Activated T-helper 2 cell treated with anti-CD3 and anti-CD28 coated beads, Interferon-gamma antibody, Interleukin-2, Interleukin-4, amounts not matched to agents 10 μg/mL and 5 μg/mL and 100 μg/mL, durations not matched to agents 14 hours and 24 hours and 36 hours (primary cell): ENCODE measurements around the gene SLC8A1. TPM values are rescaled to one million over a fixed set of nuclear protein-coding genes. Genes with fewer than 3 reads are reported as not detected.

ENCODE experiments used
- DNase-seq: peaks from one replicate; pipeline ENCODE4 v3.0.0; 2021; ENCODE audit warnings: low spot score
- H3K27ac Mint-ChIP-seq: one replicate; pipeline ENCODE4 v1.8.0; 2021; ENCODE audit warnings: mixed read lengths
- H3K27me3 Mint-ChIP-seq: one replicate; pipeline ENCODE4 v1.8.0; 2021; ENCODE audit warnings: low read depth, mixed read lengths
- H3K36me3 Mint-ChIP-seq: one replicate; pipeline ENCODE4 v1.8.0; 2021; ENCODE audit warnings: low read depth, mixed read lengths
- H3K4me1 Mint-ChIP-seq: one replicate; pipeline ENCODE4 v1.8.0; 2021; ENCODE audit warnings: low read depth, mixed read lengths
- H3K4me3 Mint-ChIP-seq: one replicate; pipeline ENCODE4 v1.8.0; 2021; ENCODE audit warnings: low read depth, mild to moderate bottlenecking, moderate library complexity, mixed read lengths
- H3K9me3 Mint-ChIP-seq: one replicate; pipeline ENCODE4 v1.8.0; 2021; ENCODE audit warnings: mixed read lengths
- intact Hi-C: fragments of 100-400 bp; cut with micrococcal nuclease; formaldehyde crosslinking; loops from one replicate; pipeline ENCODE4 v1.15.1; 2023
- total RNA-seq: library from RNA; stranded (reverse); gene quantifications from 2 replicates; pipeline ENCODE4 v1.2.3, GENCODE V29; 2022

The SLC8A1 gene
- total RNA-seq, 1 donor from 2014 or later = 5.5 TPM

DNA sequence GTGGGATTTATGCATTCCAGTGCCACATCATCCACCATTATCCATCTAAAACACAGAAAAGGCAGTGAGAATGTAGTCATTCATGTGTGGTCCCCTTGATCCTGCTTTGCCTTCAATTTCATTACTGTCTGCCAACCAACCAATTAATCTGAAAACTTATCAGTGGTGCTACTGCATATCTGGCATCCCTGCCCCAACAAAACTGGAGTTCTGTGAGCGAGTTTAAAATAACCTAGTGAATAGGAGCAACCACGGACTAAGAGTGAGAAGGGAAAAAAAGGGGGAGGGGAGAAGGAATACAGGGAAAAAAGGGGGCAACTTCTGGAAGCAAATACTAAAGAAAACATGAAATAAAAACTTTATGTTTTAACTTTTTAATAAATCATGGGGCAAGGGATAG, 42.2 kb downstream of the SLC8A1 start:
- Mint-ChIP-seq H3K27ac (no peak overlapping the region), H3K4me1 (peaks cover 2% of the 10 kb centered on the region), H3K27me3 (no peaks in the 10 kb centered on the region), H3K9me3 (no peaks in the 10 kb centered on the region), H3K36me3 (no peaks in the 10 kb centered on the region), H3K4me3 (no peak overlapping the region)
- no peak for DNase-seq
- intact Hi-C loops = no loop called here

DNA sequence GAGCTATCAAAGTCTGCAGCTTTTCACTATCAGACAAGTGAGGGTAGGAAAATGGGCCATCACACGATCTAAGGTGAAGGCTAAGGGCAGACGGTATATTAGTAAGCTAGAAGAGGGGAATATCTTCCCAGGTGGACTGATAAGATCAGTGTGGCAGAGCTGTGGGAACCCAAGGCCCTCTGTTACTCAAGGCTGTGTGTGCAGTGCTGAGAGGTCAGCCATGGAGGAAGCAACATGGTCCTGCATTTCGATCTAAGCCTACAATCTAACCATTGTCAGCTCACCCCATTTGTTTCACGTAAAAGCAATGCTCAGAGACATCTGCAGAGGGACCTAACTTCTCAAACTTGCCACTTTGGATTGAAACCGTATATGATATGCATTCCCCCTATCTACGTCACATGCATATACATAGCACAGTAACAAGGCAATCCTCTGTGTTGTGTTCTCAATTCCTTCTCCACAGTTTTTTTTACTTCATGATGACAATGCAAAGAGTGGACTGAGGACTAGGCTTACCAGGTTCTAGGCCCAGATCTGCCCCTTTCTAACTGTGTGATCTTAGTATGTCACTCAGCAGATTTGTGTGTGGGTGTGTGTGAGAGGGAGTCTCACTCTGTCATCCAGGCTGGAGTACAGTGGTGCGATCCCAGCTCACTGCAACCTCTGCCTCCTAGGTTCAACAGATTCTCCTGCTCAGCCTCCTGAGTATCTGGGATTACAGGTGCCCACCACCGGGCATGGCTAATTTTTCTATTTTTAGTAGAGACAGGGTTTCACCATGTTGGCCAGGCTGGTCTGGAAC, 45.2 kb downstream of the SLC8A1 start:
- Mint-ChIP-seq H3K9me3 (no peaks in the 10 kb centered on the region), H3K27ac (no peak overlapping the region), H3K27me3 (no peaks in the 10 kb centered on the region), H3K36me3 (no peaks in the 10 kb centered on the region), H3K4me3 (no peak overlapping the region), H3K4me1 (peaks cover 14% of the 10 kb centered on the region)
- no peak for DNase-seq
- intact Hi-C loops = no loop called here

GRCh38 chr2:40405465-40405864, 46.4 kb downstream of the SLC8A1 start:
- H3K36me3 Mint-ChIP-seq = no peaks in the 10 kb centered on the region
- no peak overlapping the region for H3K27ac Mint-ChIP-seq
- no peak overlapping the region for H3K4me3 Mint-ChIP-seq
- intact Hi-C loops = no loop called here
- no peaks in the 10 kb centered on the region for H3K27me3 Mint-ChIP-seq
- no peaks in the 10 kb centered on the region for H3K9me3 Mint-ChIP-seq
- H3K4me1 Mint-ChIP-seq = peaks cover 20% of the 10 kb centered on the region
- no peak for DNase-seq

DNA sequence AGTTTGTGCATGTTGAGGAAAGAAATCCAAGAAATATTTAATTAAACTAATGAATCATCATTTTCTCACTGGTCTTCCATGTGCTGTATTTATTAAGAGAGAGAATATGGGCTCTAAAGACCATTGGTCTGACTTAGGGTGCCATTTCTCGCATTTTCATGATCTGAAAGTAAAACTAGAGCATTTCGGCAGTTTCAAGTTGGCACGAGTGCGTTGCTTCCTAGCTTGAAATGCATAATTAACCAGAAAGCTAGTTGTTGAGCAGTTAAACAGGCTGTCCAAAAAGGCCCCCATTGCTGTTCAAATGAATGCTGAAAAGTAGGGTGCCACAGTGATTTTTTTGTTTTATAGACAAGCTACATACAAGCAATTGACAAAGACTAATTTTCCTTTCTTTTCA, 47.4 kb downstream of the SLC8A1 start:
- DNase-seq = no peak
- Mint-ChIP-seq H3K27ac (no peak overlapping the region), H3K27me3 (no peaks in the 10 kb centered on the region), H3K36me3 (no peaks in the 10 kb centered on the region), H3K4me3 (no peak overlapping the region), H3K9me3 (no peaks in the 10 kb centered on the region), H3K4me1 (peaks cover 26% of the 10 kb centered on the region)
- intact Hi-C loops = no loop called here

GRCh38 chr2:40403233-40403836, 48.6 kb downstream of the SLC8A1 start:
- no peak for DNase-seq
- H3K27ac Mint-ChIP-seq = no peak overlapping the region
- intact Hi-C loops = no loop called here
- H3K36me3 Mint-ChIP-seq = no peaks in the 10 kb centered on the region
- no peaks in the 10 kb centered on the region for H3K27me3 Mint-ChIP-seq
- H3K4me1 Mint-ChIP-seq = peaks cover 26% of the 10 kb centered on the region
- no peak overlapping the region for H3K4me3 Mint-ChIP-seq
- H3K9me3 Mint-ChIP-seq = no peaks in the 10 kb centered on the region

GRCh38 chr2:40401896-40402295, 50.0 kb downstream of the SLC8A1 start:
- Mint-ChIP-seq H3K27me3 (no peaks in the 10 kb centered on the region), H3K4me3 (no peak overlapping the region), H3K27ac (peak overlapping the region; percentile 43), H3K36me3 (no peaks in the 10 kb centered on the region), H3K4me1 (peaks cover 26% of the 10 kb centered on the region), H3K9me3 (no peaks in the 10 kb centered on the region)
- intact Hi-C loops = loop anchor here (1.0 to 2.0 kb wide), 3 partner anchors 31 to 483 kb away; no protein-coding TSS in a partner anchor
- no peak for DNase-seq

GRCh38 chr2:40400336-40400953, 51.4 kb downstream of the SLC8A1 start:
- DNase-seq = no peak
- no peaks in the 10 kb centered on the region for H3K27me3 Mint-ChIP-seq
- H3K4me3 Mint-ChIP-seq = peak overlapping the region; percentile 24
- no peaks in the 10 kb centered on the region for H3K9me3 Mint-ChIP-seq
- peaks cover 24% of the 10 kb centered on the region for H3K4me1 Mint-ChIP-seq
- intact Hi-C loops = loop anchor here (2.0 kb wide), 2 partner anchors 30 to 482 kb away; no protein-coding TSS in a partner anchor
- no peaks in the 10 kb centered on the region for H3K36me3 Mint-ChIP-seq
- H3K27ac Mint-ChIP-seq = peak overlapping the region; percentile 69

GRCh38 chr2:40397765-40398164, 54.1 kb downstream of the SLC8A1 start:
- H3K27me3 Mint-ChIP-seq = no peaks in the 10 kb centered on the region
- intact Hi-C loops = loop anchor here (5.0 kb wide), 1 partner anchor 45 kb away; no protein-coding TSS in a partner anchor
- H3K27ac Mint-ChIP-seq = no peak overlapping the region
- H3K4me1 Mint-ChIP-seq = peaks cover 23% of the 10 kb centered on the region
- H3K36me3 Mint-ChIP-seq = no peaks in the 10 kb centered on the region
- H3K9me3 Mint-ChIP-seq = no peaks in the 10 kb centered on the region
- no peak for DNase-seq
- H3K4me3 Mint-ChIP-seq = no peak overlapping the region

GRCh38 chr2:40396124-40396523, 55.8 kb downstream of the SLC8A1 start:
- Mint-ChIP-seq H3K9me3 (no peaks in the 10 kb centered on the region), H3K4me1 (peaks cover 13% of the 10 kb centered on the region), H3K4me3 (no peak overlapping the region), H3K27me3 (no peaks in the 10 kb centered on the region), H3K27ac (no peak overlapping the region), H3K36me3 (no peaks in the 10 kb centered on the region)
- intact Hi-C loops = loop anchor here (5.0 kb wide), 1 partner anchor 46 kb away; no protein-coding TSS in a partner anchor
- DNase-seq = no peak

DNA sequence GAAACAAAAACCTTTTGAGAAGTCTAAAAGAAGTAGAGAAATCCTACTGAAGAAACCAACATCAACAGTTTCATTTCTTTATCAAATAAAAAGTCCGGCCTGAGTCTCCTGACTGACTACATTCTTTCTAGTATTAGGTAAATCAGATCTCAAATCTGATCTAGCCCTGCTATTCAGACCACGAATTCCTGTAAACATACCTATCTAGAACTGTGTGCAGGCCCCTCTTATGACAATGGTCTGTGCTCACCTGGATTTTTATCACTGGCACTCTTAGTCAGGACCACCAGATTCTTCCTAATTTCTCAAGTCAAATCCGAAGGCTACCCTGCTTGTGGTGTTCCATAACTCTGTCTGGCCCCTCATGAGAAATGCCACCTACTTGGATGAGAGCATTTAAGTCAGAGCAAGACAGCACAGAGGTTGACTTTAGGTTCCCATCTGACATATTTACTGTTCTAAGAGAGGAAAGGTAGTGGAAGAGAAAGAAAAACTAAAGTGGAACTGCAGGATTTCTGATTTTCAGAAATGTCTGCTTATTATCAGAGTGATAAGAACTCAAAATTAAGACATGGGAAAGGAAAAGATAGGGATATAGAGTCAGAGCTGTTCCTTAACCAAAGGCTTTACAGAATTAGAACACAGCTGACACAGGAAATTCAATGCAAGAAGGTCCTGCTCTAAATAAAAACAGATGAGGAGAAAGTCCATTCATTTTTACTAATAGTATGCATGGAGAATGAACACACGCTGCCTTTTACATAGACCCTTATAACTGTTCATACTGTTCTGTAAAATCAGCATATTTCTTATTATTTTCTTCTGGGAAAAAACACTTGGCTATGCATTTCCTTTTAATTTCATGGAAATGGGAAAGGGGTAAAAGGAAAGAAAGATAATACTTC, 56.5 kb downstream of the SLC8A1 start:
- no peaks in the 10 kb centered on the region for H3K9me3 Mint-ChIP-seq
- H3K36me3 Mint-ChIP-seq = no peaks in the 10 kb centered on the region
- H3K27ac Mint-ChIP-seq = no peak overlapping the region
- H3K27me3 Mint-ChIP-seq = peaks cover 2% of the 10 kb centered on the region
- intact Hi-C loops = loop anchor here (5.0 kb wide), 1 partner anchor 47 kb away; no protein-coding TSS in a partner anchor
- DNase-seq = no peak
- H3K4me3 Mint-ChIP-seq = no peak overlapping the region
- peaks cover 10% of the 10 kb centered on the region for H3K4me1 Mint-ChIP-seq

DNA sequence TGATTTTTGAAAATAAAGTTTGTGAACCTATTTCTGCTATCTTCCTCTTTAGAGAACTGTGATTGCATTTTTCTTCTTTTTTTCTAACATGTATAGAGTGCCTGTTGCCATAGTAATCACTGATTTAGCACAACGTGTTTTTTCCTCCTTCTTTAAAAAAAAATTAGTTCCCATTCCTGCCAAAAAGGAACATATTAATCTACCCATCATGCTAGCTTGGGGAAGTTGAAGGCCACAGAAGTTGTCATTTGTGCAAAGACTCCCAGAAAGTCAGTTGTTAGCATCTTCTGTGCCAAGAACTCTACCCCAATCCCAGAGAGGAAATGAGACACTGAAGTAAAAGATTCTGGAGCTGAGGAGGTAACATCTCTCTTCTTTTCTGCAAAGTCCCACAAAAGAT, 57.3 kb downstream of the SLC8A1 start:
- Mint-ChIP-seq H3K27ac (no peak overlapping the region), H3K27me3 (peaks cover 2% of the 10 kb centered on the region), H3K36me3 (no peaks in the 10 kb centered on the region), H3K4me3 (no peak overlapping the region), H3K9me3 (no peaks in the 10 kb centered on the region), H3K4me1 (peaks cover 4% of the 10 kb centered on the region)
- DNase-seq = no peak
- intact Hi-C loops = no loop called here

DNA sequence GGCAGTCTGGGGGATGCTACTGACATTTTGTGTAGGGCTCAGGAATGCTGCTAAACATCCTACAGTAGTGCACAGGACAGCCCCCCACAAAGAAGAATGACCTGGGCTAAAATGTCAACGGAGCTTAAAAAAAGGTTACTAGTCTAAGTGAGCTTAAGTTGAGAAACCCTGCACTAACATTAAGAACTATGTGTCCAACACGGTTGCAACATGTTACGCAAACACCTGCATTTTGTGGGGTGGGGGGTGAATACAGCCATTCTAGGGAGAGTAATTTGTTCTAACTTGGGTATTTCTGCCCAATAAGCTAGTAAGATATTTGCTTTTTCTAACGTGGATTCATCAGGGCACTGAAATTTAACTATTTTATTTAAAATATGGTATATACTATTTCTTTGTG, 57.9 kb downstream of the SLC8A1 start:
- no peak overlapping the region for H3K27ac Mint-ChIP-seq
- H3K36me3 Mint-ChIP-seq = no peaks in the 10 kb centered on the region
- intact Hi-C loops = no loop called here
- peaks cover 4% of the 10 kb centered on the region for H3K4me1 Mint-ChIP-seq
- H3K4me3 Mint-ChIP-seq = no peak overlapping the region
- no peaks in the 10 kb centered on the region for H3K9me3 Mint-ChIP-seq
- no peak for DNase-seq
- peaks cover 2% of the 10 kb centered on the region for H3K27me3 Mint-ChIP-seq
